Fibroblast of the aortic adventitia (primary cell): ENCODE measurements around the gene FAM72D. TPM values are rescaled to one million over a fixed set of nuclear protein-coding genes. Genes with fewer than 3 reads are reported as not detected.
"Not testable (repeated sequence)": the region's sequence is repeated elsewhere in the genome, so short reads cannot be mapped to it uniquely, and the experiment has no call there.

Source experiments
- DNase-seq: peaks from one replicate; pipeline ENCODE4 v3.0.0-alpha.2; 2010; ENCODE audit warnings: low read depth
- H3K4me3 ChIP-seq: 2 replicates; pipeline ENCODE4 v1.5.1; 2011; ENCODE audit warnings: low read depth, mild to moderate bottlenecking, control low read depth, low read length, moderate library complexity
- total RNA-seq: library from RNA; depleted of rRNA; stranded (reverse); fragments of >200 nt; gene quantifications from 2 replicates; pipeline ENCODE4 v1.2.3, GENCODE V29; 2012; ENCODE audit warnings: low replicate concordance

Gene FAM72D
- 2.2 TPM in 1 of 2 replicates, not detected in the other for total RNA-seq

DNA sequence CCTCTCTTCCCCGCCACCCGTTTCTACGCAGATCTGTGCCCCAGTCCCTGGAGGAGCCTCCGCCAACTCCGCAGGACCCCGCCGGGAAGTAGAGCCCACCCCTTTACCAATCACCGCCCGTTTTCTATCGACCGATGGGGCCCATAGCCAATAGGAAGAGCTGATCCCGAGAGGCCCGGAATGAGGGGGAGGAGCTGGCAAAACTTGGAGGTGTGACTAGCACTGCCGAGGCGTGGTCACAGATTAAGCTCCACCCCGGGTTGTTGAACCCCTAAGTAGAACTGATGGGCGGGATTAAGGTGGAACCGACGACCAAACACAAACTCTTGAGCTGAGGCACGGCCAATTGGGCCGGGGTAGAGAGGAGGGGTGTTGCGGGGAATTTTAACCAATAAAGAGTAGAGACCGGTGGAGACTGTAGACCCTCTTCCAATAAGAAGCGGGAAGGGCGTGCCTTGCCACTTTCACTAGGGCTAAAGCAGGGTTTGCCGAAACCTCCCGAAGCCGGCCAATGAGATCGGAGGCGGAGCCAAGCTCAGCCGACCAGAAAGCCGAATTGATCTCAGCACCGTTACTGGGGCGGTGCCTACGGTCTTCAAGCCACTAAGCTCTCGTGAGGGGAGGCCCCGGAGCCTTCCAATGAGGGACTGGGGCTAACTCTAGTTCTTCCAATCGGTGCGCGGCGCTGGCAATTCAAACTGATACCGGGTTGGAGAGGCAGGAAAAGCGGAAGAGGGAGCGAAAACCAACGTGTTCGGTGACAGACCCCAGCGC lies at the start of gene FAM72D, which contains the start of gene SRGAP2B:
FAM72D (plus strand) TSS at position 691 of the 774 bp plus-strand sequence. CDS start 874 bp downstream, outside the sequence.
SRGAP2B (minus strand) TSS at position 45 of the 774 bp plus-strand sequence. CDS start 2,427 bp downstream, outside the sequence.
- DNase-seq, result not testable (repeated sequence)

DNA sequence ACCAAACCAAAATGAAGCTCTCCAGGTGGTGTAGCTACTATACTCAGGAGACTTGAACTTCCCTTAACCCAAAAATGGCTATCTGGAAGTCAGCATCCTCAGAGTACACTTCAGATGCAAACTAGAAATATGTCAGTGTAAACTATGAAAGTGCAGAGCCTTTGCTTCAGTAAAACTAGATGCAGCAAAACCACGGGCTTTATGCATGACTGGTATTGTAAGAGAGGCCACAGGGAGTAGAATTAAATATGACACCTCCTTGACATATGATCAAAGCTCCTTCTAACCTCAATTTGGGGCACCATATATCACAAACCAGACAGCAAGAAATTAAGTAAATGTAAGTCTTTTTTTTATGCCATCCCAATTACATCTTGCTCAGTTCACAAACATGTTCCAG lies 48.2 kb upstream of the FAM72D start:
- not testable (repeated sequence) for DNase-seq, H3K4me3 ChIP-seq

More for the DNA sequence above, at the start of gene FAM72D, which contains the start of gene SRGAP2B:
- H3K4me3 ChIP-seq, result peak within 1 kb of the TSS; percentile 58

DNA sequence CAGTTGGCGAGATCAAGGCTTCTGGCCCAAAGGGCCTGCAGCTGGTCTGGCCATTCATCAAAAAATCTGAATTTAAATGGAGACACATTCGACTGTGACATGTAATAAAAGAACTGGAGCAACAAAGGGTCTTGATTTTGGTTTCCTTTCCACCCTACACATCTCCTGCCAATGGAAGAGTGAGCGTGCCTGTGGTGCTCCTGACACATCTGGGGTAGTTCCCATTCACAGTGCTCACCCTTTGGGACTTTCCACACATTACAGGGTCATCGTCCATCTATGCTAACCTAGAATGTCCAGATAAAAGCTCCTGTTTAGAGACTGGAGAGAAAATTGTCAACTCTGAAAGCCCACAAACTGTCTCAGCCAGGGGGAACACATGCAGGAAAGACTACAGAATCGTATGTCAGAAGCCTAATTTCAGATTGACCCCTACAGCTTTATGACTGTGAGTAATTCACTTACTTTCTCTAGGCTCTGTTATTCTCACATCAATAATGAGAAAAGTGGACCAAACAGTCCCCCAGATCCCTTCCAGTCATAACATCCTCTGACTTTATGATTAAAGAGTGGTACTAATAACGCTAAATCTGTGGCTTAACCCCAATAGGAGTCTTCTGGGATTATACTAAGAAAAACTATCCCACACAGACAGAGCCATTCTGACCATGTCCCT lies 47.5 kb upstream of the FAM72D start:
- not testable (repeated sequence) for DNase-seq, H3K4me3 ChIP-seq

DNA sequence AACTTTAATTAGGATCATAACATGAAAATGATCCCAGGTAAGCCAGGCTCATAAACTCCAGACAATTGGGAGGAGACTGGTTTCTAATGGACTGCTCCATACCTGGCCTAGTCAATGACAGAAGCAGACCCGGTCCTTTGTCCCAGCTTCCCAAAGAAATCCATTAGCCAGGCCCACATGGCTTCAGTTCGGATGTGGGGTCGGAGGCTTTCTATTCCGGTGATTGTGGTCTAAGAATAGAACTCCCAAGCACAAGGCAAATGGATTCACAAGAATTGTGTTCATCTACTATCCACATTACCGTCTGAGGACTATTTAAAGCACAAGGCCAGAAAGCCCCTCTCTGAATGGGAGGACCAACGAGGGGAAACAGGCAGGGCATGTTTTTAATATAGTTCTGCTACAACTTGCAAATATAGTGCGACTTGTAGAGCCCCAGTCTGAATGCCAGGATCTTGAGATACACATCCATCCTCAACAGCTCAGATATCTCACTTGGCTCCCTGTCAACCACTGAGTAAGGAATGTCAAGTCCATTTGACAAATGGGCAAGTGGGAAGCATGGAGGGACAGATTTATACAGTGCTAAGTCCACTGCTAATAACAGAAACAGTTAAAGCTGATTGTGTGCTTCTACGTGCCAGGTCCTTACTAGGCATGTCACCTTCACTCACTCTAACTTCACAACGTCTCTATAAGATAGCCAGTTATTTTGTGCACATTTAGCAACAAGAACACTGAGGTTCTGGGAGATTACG lies 43.6 kb upstream of the FAM72D start:
- not testable (repeated sequence) for DNase-seq, H3K4me3 ChIP-seq

DNA sequence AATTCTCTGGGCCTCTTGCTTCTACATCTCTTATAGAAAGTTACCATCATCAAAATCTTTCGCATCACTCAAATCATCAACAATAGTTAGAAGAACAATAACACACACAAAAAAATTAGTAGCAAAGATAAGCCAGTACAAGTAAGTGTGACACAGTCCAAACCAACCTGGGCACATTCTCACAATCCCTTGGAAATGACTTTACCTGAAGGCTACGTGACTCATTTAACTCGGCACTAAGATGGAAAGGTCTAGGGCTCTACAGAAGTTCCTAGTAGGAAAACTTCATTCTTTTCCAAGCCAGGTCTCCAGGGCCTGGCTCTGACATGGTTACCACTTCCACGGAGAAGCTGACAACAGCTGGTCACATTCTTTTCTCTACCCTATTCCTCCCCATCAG lies 42.3 kb upstream of the FAM72D start:
- DNase-seq, H3K4me3 ChIP-seq: not testable (repeated sequence)

DNA sequence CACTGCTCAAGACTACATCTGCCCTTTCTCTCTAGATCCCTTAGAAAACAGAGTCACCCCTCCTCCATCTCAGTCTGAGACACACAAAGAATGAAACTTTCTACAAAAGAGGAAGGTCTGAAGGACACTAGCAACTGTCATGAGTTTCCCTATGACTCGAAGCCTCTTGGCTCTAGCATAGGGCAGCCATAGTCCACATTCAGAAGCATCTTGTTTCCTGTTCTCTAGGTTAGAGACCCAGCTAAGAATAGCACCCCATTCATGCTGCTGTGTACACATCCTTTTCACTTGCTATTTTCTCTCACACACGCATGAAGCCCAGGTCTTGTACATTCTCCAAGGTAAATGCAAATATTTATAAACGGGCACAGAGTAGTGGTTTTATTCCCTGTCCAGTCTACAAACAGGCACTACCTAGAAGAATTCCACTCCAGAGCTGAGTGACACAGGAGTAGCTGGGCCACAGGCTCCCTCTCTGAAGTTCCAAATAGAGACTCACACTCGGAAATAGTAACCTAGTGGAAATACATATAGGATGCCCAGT lies 40.5 kb upstream of the FAM72D start:
- H3K4me3 ChIP-seq, DNase-seq: not testable (repeated sequence)

DNA sequence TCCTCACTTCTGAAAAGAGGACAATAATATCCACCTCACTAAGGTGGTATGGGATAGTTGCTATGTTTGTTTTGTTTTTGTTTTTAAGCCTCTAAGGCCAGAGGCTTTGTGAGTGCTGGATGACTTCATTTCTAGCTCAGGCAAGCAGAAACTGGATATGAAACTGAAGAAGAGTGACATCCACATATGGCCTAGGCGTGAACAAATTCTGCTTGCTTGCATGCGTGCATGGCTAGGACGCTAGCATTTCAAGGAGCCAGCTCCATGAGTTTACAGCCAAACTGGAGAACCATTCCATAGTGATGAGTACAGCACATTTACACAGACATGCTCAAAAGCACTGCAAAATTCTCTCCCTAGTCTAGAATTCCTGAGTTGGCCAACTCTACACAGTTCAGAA lies 37.6 kb upstream of the FAM72D start:
- not testable (repeated sequence) for DNase-seq, H3K4me3 ChIP-seq

DNA sequence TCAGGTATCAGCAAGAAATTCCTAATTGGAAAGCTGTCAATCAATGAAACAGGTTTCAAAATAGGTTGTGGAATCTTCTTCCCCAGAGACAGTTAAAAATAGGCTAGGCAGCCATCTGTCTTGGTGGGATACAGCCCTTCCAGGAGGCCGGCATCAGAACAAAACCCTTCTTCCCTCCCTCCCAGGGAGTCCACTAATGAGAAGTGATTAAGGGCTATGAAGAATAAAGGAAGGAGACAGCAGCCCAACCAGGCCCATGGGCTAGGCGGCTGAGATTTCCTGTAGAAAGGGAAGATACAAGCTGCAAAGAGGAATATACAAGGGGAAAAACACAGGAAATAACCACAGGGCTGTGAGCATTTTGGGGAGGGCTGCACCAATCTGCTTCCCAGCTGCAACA lies 32.5 kb upstream of the FAM72D start:
- DNase-seq, H3K4me3 ChIP-seq: not testable (repeated sequence)

DNA sequence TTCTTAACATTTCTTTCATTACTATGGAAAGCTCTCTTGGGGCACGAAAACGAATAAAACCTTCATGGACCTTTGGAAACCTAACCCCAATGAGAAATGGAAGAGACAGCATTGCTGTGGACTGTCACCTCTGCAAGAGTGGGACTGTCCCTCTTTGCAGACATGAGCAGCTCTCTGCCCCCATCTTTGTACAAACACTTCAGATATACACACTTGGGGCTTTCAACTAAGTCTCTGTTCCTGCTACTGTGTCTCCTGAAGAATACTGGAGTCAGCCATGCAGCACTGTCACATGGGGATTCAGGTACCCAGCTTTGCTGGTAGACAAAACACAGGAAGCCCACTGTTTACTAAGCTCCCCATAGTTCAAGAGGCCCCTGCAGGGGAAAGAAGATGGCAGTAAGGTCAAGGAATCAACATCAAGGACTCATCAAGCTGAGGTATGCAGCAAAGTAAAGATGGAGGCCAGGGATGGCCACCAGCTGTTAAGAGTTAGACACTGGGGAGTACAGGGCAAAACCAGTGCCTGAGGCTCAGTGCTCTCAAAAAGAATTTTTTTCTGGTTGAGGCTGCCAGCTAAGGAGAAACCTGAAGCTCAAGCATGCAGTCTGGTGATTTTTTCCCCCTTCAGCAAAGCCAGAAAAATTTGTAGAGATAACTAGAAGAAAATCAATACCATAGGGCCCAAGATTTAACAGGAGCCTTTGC lies 31.7 kb upstream of the FAM72D start:
- DNase-seq, H3K4me3 ChIP-seq: not testable (repeated sequence)

DNA sequence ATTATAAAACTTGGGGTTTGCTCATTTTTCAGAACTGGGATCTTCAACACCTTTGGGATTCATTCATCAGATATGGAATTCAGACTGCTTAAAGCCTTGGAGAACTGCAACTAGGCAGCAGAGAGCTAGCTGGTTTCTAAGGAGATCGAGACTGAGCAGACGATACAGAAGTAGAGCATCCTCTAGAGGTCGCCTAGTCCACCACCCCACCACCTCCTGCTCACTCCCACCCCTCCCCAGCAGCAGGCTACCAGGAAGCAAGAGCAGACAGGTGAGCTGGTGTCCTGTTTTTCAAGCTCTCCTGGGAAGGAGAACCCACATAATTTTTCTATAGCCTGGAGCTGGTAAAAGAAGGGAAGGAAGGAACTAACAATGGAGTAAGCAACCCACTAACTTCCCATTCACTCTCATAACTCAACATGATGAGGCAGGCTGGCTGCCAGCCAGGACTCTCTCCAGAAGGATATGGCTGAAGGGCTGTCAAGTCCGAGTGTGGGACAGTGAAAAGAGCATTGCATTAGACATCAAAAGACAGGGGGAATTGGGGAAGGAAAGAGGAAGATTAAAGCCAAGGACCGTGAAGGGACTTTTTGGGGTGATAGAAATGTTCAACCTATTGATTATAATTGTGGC lies 30.5 kb upstream of the FAM72D start:
- DNase-seq, H3K4me3 ChIP-seq: not testable (repeated sequence)

DNA sequence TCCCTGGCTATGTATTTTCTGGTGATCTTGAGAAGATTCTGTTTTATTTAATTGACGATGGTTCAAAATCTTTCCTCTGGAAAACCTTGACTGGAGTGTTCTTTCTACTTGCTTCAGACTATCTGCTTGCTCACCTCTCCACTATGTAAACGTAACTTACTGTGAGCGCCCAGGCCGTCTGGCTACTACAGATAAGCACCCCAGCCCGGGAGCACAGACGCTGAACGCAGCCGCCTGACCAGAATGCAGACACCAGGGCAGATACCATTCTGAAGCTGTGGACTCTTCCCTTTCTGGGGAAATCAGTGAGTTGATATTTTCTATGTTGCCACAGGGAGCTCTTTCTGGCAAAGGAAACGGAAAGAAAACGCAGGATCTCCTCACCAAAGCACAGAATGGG lies 29.3 kb upstream of the FAM72D start:
- DNase-seq, H3K4me3 ChIP-seq: not testable (repeated sequence)

DNA sequence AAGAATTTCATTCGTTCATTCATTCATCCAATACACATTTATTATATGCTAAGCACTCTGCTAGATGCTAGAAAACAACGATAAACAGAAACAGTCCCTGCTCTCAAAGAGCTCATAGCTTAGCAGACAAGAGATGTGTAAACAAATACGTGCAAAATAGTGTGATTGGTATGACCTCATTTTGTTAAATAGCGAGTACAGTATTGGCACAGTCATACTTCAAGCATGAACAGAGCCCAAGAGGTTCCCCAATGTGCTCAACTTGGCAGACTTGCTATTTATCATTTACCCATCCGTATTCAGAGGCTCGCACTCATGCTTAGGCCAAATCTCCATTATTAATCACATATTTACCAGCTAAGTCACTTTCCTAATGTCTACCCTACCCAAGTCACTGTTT lies 24.2 kb upstream of the FAM72D start:
- not testable (repeated sequence) for H3K4me3 ChIP-seq, DNase-seq

DNA sequence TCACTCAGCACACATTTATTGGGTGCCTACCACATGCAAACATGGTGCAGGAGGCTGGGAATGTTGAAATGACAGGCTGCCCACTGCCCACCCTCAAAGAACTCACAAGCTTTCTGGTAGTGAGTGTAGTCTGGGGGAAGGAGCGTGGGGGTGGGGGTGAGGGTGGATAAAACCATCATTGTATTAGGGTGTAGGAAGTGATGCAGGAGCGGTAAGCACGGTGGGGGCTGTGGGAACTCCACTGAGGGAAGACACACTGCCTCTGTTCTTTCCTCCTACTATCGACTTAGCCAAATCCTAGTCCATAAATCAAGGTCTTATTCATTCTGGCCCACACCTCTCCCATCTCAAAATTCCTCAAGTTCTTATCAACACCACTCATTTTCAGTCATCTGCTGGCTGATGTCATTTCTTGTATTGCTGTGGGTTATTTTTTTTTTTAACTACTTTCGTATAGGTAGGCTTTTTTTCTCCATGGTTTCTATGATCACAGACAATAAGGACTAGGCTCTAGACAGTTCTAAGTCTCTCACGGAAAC lies 21.7 kb upstream of the FAM72D start:
- not testable (repeated sequence) for H3K4me3 ChIP-seq, DNase-seq

DNA sequence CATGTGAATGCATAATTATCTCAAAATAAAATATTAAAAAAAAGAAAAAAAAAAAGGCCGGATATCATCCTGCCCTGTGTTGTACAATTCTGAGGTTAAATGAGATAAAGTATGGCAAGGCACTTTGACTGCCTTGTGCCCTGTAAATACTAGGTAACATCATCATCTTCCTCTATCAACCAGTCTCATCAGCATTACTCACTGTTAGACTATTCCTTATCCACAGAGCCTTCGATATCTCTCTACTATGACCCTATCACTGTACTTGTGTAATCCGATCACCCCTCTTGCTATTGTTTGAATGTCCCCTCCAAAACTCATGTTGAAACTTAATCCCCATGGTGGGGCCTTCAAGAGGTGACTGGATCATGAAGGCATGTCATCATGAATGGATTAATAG lies 18.9 kb upstream of the FAM72D start:
- not testable (repeated sequence) for H3K4me3 ChIP-seq, DNase-seq

DNA sequence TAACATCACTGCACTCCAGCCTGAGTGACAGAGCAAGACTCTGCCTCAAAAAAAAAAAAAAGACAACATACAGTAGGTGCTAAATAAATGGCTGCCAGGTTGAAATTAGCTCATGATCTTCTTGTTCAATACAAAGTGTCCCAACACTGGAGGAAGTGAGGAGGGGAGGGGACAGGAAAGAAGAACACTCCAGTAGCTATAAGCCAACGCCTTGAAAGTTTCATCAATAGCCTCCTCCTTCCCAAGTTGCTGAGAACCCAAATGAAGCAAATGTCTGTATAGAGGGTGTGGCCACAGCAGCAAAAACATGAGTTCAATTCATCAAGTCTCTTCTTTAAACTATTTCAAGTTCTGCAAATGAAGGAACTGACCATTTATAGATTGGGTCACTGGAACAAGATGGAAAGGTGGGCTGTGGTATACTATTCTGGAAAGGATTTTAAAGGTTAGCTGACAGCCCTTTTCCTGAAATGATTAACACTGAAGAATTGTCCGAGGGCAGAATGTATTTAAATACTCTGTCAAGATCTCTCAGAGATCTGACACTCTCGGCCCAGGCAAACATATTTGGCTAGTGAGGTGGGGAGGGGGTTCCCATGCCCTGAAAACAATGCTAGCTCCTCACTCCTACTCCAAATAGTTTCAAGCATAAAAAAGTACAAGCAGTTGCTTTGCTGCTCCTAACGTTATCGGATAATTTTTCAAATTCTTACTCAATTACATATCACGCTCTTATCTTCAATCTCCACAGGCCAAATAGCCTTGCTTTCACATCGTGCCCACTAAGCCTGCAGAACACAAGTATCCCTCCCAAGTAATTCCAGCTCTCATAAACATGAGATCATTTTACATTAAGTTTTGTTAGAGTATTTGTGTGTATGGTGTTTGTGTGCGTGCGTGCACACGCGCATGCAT lies 17.6 kb upstream of the FAM72D start:
- H3K4me3 ChIP-seq, result not testable (repeated sequence)

DNA sequence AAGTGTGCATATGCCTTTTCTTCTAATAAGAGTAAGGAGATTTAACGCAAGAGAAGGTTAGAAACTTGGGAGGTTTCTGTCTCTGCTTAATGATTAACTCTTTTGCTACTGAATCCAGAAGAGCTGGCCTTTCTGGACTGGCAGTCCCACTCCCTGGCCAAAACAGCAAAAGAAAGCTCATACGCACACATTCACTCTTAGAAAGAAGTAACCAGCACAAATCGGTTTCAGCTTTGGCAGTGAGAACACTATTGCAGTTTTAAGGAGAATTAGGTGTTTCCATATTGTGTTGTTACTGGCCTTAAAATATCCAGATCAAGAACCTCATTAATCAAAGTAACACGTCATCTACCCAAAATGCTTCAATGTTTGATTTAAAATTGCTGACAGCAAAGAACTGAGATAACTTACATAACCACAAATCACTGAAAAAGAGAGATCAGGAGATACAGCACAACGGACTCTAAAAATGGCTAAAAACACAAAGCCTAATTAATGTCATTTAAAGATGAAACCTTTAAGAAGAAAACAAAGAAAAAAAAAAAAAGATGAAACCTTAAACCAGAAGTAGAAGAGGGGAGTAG lies 16.9 kb upstream of the FAM72D start:
- H3K4me3 ChIP-seq, DNase-seq: not testable (repeated sequence)

More for the DNA sequence above, 17.6 kb upstream of the FAM72D start:
- not testable (repeated sequence) for DNase-seq
